Lung microvascular endothelial cell (primary cell): ENCODE results near the gene LTBR. TPM values are rescaled to one million over a fixed set of nuclear protein-coding genes. Genes with fewer than 3 reads are reported as not detected.

Experiments
- DNase-seq, 2 donors: peaks; one replicate each; pipeline versions ENCODE4 v3.0.0 to v3.0.0-alpha.2; 2010; ENCODE audit warnings: low read depth in 2 of 2
- total RNA-seq: library from RNA; depleted of rRNA; stranded (reverse); fragments of >200 nt; gene quantifications from 2 replicates; pipeline ENCODE4 v1.2.1, GENCODE V29; 2014

The LTBR gene
- total RNA-seq, 1 donor from 2014 or later: 49.2 TPM

DNA sequence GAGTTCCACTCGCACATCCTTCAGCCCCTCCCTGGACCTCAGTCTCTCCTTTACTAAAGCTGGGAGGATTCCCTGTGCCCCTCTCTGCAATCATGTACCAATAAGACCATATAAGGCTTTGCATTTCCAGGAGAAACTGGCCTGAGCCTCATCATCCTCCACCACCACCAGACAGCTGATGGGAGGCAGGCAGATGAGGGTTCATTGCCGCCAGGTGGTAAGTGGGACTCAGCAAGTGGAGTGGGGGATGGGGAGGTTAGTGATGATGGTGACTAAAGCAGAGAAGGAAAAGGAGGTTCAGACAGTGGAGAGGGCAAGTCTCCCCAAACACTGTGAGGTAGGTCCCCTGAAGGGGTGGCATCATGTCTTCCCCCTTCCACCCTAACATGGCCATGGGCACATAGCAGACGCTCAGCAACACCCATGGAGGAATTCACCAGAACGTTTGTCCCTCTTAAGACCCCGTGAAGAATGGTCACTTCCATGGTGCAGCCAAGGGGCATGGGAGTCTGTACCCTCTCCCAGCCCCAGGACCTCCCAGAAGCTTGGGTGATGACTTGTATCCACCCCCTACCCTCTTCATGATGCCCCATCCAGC, 37.6 kb upstream of the LTBR start:
- DNase-seq: no peak

DNA sequence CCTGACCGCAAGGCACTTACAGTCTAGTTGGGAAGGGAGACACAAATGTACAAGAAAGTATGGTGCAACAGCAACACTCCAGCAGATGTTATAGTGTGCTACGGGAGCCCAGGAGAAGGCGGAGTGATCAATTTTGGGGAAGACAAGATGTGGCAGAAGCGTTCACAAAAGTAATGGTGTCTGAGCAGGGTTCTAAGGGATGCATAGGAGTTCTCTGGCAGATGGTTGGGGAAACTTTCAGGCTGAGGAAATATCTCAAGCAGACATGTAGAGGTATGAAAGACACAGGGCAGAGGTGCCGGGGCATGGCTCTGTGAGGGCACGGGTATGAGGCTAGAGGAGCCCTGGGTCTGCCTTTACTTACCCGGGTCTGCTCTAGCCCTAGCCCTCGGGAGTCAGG, 37.0 kb upstream of the LTBR start:
- no peak for DNase-seq

DNA sequence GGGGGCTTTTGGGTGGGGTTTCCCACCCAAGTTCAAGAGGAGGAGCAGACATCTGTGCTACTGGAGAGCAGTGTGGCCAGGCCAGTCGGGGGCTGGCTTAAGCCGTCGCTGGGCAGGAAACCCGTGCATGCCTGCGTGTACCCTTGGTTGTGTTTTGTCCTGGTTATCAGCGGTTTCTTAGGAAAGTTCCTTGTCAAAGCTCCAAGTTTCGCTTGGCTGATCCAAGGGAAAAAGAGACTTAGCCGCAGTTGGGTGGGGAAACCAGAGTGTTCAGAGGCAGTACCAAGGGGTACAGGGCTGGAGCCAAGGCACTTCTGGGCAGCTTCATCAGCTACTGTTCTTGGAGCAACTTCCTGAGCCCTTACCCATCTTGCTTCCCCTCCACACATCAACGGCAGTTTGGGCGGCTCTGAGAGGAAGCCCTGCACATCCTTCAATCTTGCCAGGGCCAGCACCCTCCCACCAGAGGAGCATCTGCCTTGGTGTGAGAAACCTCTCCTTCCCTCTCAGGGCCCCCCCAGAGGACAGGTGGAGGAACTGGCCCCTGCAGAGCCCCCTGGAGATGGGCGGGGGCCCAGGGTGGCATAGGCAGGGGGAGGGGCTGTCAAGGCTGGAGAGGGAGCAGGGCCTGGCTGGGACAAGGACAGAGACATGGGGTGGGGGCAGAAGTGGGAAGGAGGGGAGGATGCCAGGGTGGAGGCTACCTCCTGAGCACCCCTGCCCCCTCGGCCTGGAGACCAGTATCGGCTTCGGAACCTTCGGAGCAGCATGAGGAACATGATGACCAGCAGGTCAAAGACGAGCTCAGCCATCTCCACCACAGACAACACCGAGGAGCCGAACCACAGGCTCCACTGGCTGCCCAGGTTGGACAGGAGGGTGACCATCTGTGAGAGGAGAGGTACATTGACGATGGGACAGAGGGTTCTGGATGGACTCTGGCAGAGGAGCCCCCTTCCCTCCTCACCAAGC, 36.3 kb upstream of the LTBR start:
- DNase-seq: peak in 1 of 2 donors; percentile 89

DNA sequence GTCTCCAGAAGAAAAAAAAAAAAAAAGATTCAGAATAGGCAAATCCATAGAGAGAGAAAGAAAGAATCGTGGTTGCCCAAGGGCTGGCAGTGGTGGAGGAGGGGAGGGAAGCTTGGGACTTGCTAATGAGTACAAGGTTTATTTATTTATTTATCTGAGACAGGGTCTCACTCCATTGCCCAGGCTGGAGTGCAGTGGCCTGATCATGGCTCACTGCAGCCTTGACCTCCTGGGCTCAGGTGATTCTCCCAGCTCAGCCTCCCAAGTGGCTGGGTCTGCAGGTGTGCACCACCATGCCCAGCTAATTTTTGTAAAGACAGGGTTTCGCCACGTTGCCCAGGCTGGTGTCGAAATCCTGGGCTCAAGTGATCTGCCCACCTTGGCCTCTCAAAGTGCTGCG, 32.3 kb upstream of the LTBR start:
- DNase-seq: no peak

DNA sequence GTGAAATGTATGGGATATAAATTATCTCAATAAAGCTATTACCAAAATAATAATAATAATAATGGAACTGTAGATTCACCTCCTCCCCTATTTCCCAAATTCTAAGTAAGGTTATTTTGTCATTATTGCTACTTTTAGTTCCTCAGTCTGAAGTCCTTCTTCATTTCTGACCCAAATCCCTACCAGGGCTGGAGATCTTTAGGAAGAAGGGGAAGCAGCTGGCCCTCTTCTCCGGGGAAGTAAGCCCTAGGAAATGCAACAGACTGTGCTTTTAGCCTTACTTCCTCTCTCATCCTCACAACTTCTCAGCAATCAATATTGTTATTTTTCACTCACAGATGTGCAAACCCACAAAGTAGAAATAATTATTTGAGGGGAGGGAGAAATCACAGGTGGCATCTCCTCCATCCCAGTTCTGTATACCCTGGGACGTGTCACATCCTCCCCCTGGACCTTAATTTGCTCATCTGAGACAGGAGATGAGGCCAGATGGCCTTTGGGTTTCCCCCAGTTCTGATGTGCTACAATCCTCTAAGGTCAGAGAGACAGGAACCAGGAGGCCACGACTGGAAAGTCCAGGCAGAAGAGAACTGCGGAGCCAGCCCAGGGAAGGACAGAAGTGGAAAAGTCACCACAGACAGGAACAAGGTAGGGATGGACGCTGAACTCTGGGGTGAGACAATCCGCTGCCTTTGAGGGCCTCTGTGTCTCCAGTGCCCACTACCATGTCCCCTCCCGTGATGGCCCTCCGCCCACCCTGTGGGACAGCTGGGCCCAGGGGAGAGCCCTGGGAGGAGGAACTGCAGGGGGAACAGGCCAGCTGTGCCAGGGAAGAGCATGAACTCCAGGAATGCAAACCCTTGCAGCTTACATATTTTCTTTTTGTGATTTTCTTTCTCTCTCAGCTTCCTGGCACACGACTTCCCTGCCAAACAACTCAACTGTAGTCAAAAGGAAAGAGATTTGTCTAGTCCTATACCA, 31.5 kb upstream of the LTBR start:
- DNase-seq: peak; percentile 55 to 59

DNA sequence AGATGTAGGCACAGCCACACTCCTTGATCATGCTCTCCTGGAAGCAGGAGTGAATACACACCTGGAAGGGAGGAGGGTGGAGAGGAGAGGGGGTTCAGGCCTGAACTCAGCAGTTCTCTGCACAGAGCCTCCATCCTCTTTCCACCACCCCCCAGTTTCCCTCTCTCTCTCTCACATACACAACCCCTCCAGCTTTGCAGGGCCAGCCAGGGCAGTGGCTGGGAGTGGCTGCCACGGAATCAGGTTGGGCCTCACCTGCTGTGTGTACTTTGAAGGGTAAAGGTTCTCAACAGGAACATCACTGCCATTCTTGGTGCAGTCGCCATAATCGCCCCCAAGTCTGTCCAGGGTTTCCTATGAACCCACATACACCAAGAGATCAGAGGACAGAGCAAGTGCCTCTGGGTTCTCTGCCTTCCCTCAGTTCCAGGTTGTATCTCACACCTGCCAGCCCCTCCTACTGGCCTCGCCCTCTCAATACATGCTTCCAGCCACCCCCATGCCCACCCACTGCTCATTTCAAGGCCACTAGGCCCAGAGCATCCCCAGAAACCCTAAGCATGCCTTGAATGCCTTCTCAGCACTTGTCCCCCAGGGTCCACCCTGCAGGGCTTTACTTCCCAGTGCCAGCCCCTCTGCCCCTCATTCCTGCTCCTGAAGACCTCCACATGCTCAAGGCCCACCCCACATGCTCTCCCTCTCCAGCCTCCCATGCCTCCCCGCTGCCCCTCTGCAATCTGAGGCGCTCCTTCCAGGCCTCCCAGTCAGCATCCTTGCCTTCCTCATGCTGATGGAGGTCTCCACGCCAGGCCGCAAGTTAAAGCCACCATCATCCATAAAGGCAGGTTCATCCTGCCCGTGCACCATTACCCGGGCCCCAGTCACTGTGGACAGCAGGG, 29.2 kb upstream of the LTBR start:
- no peak for DNase-seq

DNA sequence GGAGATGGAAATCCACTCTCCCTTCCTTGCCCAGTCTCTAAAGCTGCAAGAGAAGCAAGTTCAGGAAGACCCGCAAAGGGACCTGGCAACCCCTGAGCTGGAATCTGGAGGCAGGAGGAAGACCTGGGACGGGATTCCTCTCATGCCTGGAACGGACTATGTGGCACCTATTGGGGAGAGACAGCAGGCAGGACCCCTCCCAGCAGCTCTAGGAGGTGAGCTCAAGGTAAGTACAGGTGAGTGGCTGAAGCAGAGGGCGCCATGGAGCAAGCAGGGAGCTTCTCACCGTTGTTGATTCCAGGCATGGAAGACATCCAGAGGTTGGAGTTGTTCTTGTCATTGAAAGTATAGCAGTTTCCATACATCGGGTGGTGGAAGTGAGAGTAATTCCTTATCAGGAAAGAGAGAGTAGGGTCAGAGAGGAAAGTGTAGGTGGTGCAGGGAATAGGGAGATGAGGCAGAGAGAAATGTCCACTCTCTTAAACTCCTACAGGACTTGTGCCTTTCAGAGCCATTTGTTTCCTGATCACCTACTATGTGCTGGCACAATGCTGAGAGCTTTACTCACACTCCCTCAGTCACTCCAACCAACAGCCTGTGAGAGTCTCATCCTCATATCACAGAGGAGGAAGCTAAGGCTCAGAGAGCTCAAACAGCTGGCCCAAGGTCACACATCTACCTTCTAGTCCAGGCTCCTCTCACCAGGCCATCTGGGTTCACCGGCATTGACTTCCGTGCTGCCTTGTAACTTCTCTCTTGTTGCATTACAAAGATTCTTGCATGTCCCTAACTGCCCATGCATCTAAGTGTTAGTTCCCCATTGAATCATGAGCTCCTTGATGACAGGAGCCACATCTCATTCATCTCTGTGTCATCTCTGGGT, 28.2 kb upstream of the LTBR start:
- no peak for DNase-seq

DNA sequence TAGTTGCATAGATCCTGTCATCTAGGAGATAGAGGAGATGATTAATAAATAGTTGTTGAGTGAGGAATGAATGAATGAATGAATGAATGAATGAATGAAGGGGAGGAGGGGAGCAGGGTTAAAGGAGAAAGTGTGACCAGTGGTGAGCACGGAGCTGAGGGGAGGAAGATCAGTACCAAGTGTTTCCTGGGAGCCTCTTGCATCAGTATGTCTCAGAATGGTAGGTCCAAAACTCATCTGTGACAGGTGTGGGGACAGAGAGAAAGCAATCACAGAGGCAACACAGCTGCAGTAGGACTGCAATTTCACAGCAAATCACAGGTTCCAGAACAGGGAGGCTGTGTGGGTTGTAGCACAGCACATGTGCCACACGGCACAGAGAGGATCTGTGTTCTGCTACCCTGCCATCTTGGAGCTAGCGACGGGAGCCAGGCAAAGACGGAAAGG, 27.6 kb upstream of the LTBR start:
- DNase-seq: no peak

DNA sequence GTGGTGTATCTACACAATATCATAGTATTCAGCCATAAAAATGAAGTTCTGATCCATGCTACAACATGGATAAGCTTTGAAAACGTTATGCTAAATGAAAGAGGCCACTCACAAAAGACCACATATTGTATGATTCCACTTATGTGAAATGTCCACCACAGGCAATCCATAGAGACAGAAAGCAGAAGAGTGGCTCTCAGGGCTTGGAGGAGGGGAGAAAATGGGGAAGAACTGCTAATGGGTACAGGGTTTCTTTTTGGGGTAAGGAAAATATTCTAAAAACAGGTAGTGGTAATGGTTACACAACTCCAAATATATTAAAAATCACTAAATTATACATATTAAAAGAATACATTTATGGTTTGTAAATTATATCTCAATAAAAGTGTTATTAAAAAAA, 25.1 kb upstream of the LTBR start:
- no peak for DNase-seq

DNA sequence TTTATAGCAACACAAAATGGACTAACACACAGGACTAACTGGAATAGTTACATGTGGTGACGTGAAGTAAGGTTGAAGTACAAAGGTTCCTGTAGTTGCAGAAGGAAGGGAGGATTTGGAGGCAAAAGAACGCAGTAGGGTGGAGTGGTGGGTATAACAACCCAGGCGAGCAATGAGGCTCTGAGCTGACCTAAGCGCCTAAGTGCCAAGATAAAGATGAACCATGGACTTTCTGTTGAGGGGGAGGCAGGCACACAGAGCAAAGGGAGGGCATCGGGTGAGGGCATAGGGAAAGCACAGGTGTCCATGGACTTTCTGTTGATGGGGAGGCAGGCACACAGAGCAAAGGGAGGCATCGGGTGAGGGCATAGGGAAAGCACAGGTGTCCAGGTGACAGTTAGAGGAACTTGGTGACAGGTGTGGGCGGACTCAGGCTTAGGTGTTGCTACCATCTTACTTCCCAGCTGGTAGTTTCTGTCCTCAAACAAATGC, 23.8 kb upstream of the LTBR start:
- DNase-seq: no peak

DNA sequence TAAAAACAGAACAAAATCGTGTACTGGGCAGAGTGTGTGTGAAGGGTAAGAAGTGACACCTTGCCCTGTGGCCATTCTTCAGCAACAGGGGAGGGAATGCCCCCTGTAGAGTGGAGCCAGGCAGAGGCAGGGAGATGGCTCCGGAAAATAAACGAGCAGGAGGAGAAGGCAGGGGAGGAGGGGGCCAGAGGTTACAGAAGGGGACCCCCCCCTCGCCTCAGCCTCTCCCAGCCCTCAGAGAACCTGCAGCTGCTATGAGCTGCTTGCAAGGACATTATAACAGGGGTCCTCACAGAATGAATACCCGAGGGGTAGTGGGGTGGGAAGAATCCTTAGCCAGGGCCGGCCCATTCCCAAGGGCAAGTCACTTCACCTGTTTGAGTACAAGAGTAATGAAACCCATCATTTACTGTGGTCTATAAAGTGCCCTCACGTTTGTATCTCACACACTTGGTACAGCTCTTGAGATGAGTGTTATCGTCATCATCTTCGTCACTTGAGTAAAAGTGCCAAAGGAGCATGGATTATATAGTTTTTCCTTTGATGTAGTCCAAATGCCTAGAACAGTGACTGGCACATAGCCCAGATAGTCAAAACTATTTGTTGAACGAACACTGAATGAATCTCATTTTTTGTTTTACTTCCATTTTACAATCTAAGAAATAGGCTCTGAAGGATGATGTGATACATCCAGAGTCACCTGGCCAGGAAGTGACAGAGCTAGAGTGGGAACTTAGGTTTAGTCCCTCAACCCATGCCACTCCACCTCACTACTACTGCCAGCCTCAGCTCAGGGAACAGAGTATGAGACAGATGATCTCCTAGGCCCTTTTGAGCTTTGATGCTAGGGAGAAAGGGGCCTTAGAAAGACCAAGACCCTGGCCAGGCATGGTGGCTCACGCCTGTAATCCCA, 23.1 kb upstream of the LTBR start:
- DNase-seq: peak; percentile 38 to 42

DNA sequence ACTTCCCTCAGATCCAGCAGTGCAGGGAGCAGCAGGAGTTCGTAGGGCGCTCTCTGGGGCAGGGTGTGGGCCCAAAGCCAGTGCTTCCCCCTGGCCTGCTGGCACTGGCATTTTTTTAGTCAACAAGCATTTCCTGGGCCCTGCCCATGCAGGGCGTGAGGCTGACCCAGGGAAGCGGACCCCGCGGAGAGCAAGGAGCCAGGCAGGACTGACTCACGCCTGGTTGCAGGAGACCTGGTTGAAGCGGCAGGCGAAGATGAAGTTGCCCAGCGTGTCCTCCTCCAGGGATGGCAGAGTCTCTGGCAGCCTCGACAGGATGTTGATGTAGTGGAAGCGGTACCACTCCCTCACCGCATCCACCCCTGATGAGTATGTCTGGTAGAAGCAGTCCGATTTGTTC, 22.1 kb upstream of the LTBR start:
- peak in 1 of 2 donors; percentile 64 for DNase-seq

DNA sequence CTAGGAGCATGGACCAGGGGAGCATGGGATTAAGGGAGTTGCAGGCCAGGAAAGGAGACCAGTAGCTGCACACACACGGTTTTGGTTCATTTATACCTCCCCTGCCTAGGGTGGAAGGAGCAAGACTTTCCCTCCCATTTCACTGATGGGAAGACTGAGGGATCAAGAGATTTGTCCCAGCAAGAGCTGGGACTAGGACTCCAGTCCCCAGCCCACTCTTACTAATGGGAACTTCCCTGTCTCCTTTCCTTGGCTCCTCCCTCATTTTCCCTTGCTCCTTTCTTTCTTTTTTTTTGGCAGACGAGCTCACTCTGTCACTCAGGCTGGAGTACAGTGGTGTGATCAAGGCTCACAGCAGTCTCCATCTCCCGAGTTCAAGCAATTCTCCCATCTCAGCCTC, 21.6 kb upstream of the LTBR start:
- DNase-seq: peak in 1 of 2 donors; percentile 21

DNA sequence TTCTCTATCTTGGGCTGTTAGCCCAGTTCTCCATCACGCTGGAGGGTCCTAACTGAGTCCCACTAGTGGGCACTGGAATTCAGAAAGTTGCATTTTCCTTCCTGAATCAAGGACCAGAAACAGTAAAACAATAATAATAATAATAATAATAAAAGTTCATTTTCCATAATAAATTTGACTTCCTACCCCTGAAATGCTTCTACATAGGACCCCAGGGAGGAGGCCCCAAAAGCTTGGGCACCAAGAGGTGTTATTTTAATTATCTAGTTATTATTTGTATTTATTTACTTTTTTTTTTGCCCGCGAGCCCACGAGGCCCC, 21.0 kb upstream of the LTBR start:
- no peak for DNase-seq

DNA sequence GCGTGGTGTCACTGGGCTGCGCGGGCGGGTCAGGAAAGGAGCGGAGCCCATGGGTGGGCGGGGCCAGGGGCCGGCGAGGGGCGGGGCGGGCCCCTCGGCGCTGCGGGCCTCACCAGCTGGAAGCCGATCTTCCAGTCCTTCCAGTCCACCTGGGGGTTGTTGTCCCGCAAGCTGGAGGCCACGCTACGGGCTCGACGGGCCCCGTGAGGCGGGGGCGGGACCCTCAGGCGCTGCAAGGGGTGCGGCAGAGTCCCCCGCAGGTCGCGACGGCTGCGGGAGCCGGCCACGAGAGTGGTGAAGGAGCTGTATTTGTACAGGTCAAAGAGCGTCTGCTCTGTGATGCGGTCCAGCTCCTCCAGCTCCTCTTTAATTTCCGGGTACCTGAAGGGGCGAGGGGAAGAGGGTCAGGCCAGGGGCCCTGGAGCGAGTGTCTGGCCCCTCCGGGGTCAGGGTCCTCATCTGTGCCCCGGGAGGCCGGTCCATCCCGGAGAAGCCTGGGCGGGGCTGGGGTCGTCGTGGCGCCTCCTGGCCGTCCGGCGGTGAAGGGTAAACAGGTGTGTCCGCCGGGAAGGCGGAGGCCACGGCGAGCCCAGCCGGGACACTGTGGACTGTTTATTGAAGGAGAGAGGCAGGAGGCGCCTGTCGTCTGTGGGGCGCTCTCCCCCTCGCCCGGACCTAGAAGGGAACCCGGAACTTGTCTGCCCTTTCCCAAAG, 20.5 kb upstream of the LTBR start:
- DNase-seq: peak; percentile 74 to 75

DNA sequence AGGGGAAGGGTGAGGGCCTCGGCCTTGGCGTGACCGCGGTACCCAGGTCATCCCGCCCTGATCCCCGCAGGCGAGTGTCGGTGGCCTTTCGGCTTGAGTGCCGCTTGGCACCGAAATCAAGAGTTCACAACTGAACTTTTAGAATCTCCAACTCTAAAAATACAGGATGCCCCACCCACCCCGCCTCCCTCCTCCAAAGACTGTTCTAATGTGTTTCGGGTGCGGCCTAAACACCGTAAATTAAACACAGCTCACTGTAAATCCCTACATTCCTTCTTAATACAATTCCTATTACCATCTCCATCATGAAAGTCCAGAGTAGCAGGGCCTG, 20.0 kb upstream of the LTBR start:
- DNase-seq: no peak

DNA sequence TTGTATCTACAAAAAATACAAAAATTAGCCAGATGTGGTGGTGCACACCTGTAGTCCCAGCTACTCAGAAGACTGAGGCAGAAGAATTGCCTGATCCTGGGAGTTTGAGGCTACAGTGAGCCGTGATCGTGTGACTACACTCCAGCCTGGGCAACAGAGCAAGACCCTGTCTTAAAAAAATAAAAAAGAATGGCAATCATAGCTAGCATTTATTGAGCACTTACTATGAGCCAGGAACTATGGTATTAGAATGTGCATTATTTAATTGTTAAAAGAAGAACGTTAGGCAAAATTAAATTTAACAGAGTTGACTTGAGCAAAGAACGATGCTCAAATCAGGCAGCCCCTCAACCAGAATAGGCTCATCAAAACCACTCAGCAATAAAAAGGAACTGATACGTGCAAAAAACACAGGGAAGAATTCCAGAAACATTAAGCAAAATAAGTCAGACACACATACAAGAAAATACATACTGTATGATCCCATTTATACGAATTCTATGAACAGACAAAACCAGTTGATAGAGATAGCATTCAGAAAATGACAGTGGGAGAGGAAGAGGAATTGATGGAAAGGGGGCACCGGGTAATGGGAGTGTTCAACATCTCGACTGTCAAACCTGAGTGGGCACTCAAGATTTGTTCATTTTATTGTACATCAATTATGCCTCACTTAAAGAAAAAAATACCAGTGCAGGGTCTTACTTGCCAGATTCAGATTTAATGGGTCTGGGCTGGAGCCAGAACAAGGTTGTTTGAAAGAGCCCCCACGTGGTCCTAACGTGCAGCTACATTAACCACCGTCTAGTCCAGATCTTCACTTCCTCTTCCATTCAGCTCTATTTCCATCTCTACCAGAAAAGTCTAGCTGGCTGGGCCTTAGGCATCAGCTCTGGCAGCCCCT, 16.6 kb upstream of the LTBR start:
- peak; percentile 78 to 84 for DNase-seq
